Endothelial cell of umbilical vein (primary cell): ENCODE results near the gene OSER1. TPM values are rescaled to one million over a fixed set of nuclear protein-coding genes. Genes with fewer than 3 reads are reported as not detected.

ENCODE experiments used
- BruUV-seq: library from RNA; stranded (reverse); fragments of 400-500 nt; replicated peaks from 2 replicates; lab custom pipeline; 2021; lab: Mats Ljungman, UMichigan
- CTCF ChIA-PET: fragments of 300-600, 350-600 bp; sonication (Branson Sonifier 250); formaldehyde crosslinking; loops from one replicate; lab custom pipeline; 2021; ENCODE audit warnings: antibody characterized with exemption, inconsistent platforms; lab: Charles Lee
- POLR2A ChIA-PET: fragments of 300-600, 350-600 bp; sonication (Branson Sonifier 250); formaldehyde crosslinking; loops from one replicate; lab custom pipeline; 2021; ENCODE audit warnings: antibody characterized with exemption, inconsistent platforms; lab: Charles Lee
- DNase-seq: peaks from one replicate; pipeline ENCODE4 v3.0.0-alpha.2; 2011; ENCODE audit warnings: low read depth, low spot score
- FAIRE-seq: peaks from 2 replicates; lab custom pipeline; 2011; peaks lifted over from hg19 to GRCh38; lab: Jason Lieb, UNC
- H2AFZ ChIP-seq: 2 replicates; pipeline ENCODE4 v1.6.0; 2012; ENCODE audit warnings: low read depth, low read length, control low read depth, inconsistent platforms
- H3K27ac ChIP-seq: 2 replicates; pipeline ENCODE4 v1.5.1; 2011; ENCODE audit warnings: low read depth, mild to moderate bottlenecking, control low read depth, low read length, moderate library complexity; ENCODE audit not compliant: insufficient read depth
- H3K27me3 ChIP-seq, 2 experiments: 2 replicates each; pipeline versions ENCODE4 v1.6.0 to v1.6.1; 2011; ENCODE audit warnings: low read length in 2 of 2, mixed read lengths in 1 of 2; ENCODE audit not compliant: control insufficient read depth in 2 of 2, insufficient read depth in 2 of 2
- H3K36me3 ChIP-seq, 2 experiments: 2 replicates in 1 of 2; 3 replicates in 1 of 2; pipeline ENCODE4 v1.5.1; 2011; ENCODE audit warnings: low read length in 2 of 2, mild to moderate bottlenecking in 1 of 2, moderate library complexity in 1 of 2; ENCODE audit not compliant: control insufficient read depth in 2 of 2, insufficient read depth in 2 of 2; ENCODE audit errors: extremely low read depth in 1 of 2
- H3K4me1 ChIP-seq: 3 replicates; pipeline ENCODE4 v1.5.1; 2011; ENCODE audit warnings: mild to moderate bottlenecking, low read length; ENCODE audit not compliant: control insufficient read depth, insufficient read depth; ENCODE audit errors: extremely low read depth
- H3K4me2 ChIP-seq: 2 replicates; pipeline ENCODE4 v1.6.1; 2011; ENCODE audit warnings: low read length, control low read depth, mixed read lengths; ENCODE audit not compliant: insufficient read depth
- H3K4me3 ChIP-seq, 3 experiments: fragments of 200-600 bp in 1 of 3; sonication (generic), shearing (Covaris generic) in 1 of 3; replicated peaks in 1 of 3; 2 replicates each; pipeline ENCODE4 v1.5.1; 2011 to 2016; ENCODE audit warnings: control low read depth in 3 of 3, low read length in 3 of 3, mild to moderate bottlenecking in 2 of 3, inconsistent platforms in 1 of 3, low read depth in 1 of 3, moderate library complexity in 1 of 3; ENCODE audit not compliant: insufficient read depth in 1 of 3
- H3K79me2 ChIP-seq: 2 replicates; pipeline ENCODE4 v1.6.0; 2012; ENCODE audit warnings: low read length, inconsistent platforms; ENCODE audit not compliant: control insufficient read depth, insufficient read depth
- H3K9ac ChIP-seq: replicated peaks from 2 replicates; pipeline ENCODE3; 2011; ENCODE audit warnings: low read length, control low read depth; ENCODE audit not compliant: insufficient read depth; ENCODE audit errors: extremely low read depth
- H3K9me1 ChIP-seq: replicated peaks from 3 replicates; pipeline ENCODE4 v1.6.0; 2011; ENCODE audit warnings: mild to moderate bottlenecking, low read length; ENCODE audit not compliant: control insufficient read depth, insufficient read depth; ENCODE audit errors: extremely low read depth
- H3K9me3 ChIP-seq: replicated peaks from 2 replicates; pipeline ENCODE4 v1.5.1; 2012; ENCODE audit warnings: low read length, inconsistent platforms; ENCODE audit not compliant: control insufficient read depth, insufficient read depth
- H4K20me1 ChIP-seq: replicated peaks from 2 replicates; pipeline ENCODE3; 2011; ENCODE audit warnings: mild to moderate bottlenecking, low read length; ENCODE audit not compliant: control insufficient read depth, insufficient read depth; ENCODE audit errors: extremely low read depth
- CTCF ChIP-seq, 2 donors: IDR thresholded peaks; 1 replicate in 1 of 2; 2 replicates in 1 of 2; pipeline ENCODE4 v1.5.1; 2011; ENCODE audit warnings: low read length in 2 of 2, mild to moderate bottlenecking in 2 of 2, moderate library complexity in 2 of 2, control low read depth in 1 of 2, inconsistent platforms in 1 of 2, low read depth in 1 of 2; ENCODE audit not compliant: insufficient read depth in 1 of 2; ENCODE audit errors: extremely low read depth in 1 of 2
- EZH2 ChIP-seq: IDR thresholded peaks from 2 replicates; pipeline ENCODE4 v1.6.1; 2012; ENCODE audit warnings: borderline replicate concordance, low read depth, mild to moderate bottlenecking, moderate library complexity, low read length, inconsistent platforms; ENCODE audit not compliant: severe bottlenecking
- FOS ChIP-seq: IDR thresholded peaks from 2 replicates; pipeline ENCODE4 v1.6.1; 2011; ENCODE audit warnings: mild to moderate bottlenecking, low read length, moderate library complexity, borderline replicate concordance; ENCODE audit not compliant: insufficient read depth
- GATA2 ChIP-seq: IDR thresholded peaks from 2 replicates; pipeline ENCODE4 v1.7.0; 2011; ENCODE audit warnings: low read depth, mild to moderate bottlenecking, moderate library complexity, mixed read lengths, low read length; ENCODE audit not compliant: insufficient read length, insufficient read depth
- JUN ChIP-seq: IDR thresholded peaks from 2 replicates; pipeline ENCODE4 v1.6.1; 2011; ENCODE audit warnings: borderline replicate concordance, low read depth; ENCODE audit not compliant: insufficient read length, insufficient read depth
- MYC ChIP-seq: IDR thresholded peaks from one replicate; pipeline ENCODE4 v1.6.1; 2011; ENCODE audit warnings: mild to moderate bottlenecking, low read depth, low read length
- POLR2AphosphoS5 ChIP-seq: IDR thresholded peaks from 2 replicates; pipeline ENCODE4 v1.6.1; 2012; ENCODE audit warnings: low read depth, mild to moderate bottlenecking, control low read depth, low read length, moderate library complexity; ENCODE audit not compliant: insufficient read depth
- dilution Hi-C: fragments of 300-500 bp; cut with MboI; formaldehyde crosslinking; loops from one replicate; pipeline ENCODE4 v1.15.0; 2019; ENCODE audit warnings: low sequenced_read_pairs; ENCODE audit not compliant: extremely low pct_ligation_motif_present
- intact Hi-C: fragments of 100-400 bp; cut with micrococcal nuclease; formaldehyde crosslinking; loops from one replicate; pipeline ENCODE4 v1.10.0; 2022
- polyA plus RNA-seq, 4 experiments: library from polyadenylated mRNA; depleted of rRNA in 3 of 4; stranded (reverse) in 3 of 4; unstranded in 1 of 4; fragments of >200 nt; gene quantifications; 2 replicates each; pipeline versions ENCODE4 v1.2.1 to v1.2.3, GENCODE V29; 2011 to 2012; ENCODE audit warnings: missing spikeins in 1 of 4
- total RNA-seq: library from RNA; stranded (reverse); gene quantifications from 2 replicates; pipeline ENCODE4 v1.2.3, GENCODE V29; 2021

The OSER1 gene
- total and polyA plus RNA-seq, 2 donors (not counting 3 experiments of a cell fraction or from before 2014, with no cell fraction given) = 30.8 to 36.0 TPM

GRCh38 chr20:44222633-44223368, 12.2 kb upstream of the OSER1 start:
- intact Hi-C loops = no loop called here
- no peaks in the 10 kb centered on the region for H4K20me1 ChIP-seq
- no peak for DNase-seq
- no peak overlapping the region for H3K27ac ChIP-seq
- no peak for TF ChIP-seq CTCF (IDR thresholded peaks at IDR 0.05; ENCODE audit: extremely low read depth in 1 of 2, insufficient read depth in 1 of 2, low read depth in 1 of 2, low read length in 2 of 2)
- no peak for TF ChIP-seq FOS
- TF ChIP-seq POLR2AphosphoS5 = no peak
- TF ChIP-seq GATA2 = no peak
- TF ChIP-seq JUN = no peak
- TF ChIP-seq MYC = no peak
- no peak for TF ChIP-seq EZH2
- no peak overlapping the region for H3K9ac ChIP-seq
- POLR2A ChIA-PET = no interaction called here
- CTCF ChIA-PET = no interaction called here
- BruUV-seq = no TSS peak
- dilution Hi-C loops = no loop called here
- H3K9me1 ChIP-seq = no peaks in the 10 kb centered on the region
- H3K4me2 ChIP-seq = no peak overlapping the region
- H3K9me3 ChIP-seq = no peaks in the 10 kb centered on the region
- no peaks in the 10 kb centered on the region for H3K36me3 ChIP-seq
- no peak for FAIRE-seq
- H2AFZ ChIP-seq = no peak overlapping the region
- no peaks in the 10 kb centered on the region for H3K27me3 ChIP-seq
- no peak overlapping the region for H3K4me3 ChIP-seq
- no peaks in the 10 kb centered on the region for H3K79me2 ChIP-seq
- H3K4me1 ChIP-seq = no peaks in the 10 kb centered on the region
